Measurements from ENCODE around the gene TCERG1L. TPM values are rescaled to one million over a fixed set of nuclear protein-coding genes. Genes with fewer than 3 reads are reported as not detected.

Gene TCERG1L
- total RNA-seq, 2 experiments from 2014 or later: 0.06 TPM; not detected in 1

GRCh38 chr10:131275691-131276090, 35.8 kb downstream of the TCERG1L start:
- Histone ChIP-seq H3K4me3 (ENCODE audit: low read length) (no peak overlapping the region), H3K9me3 (ENCODE audit: control insufficient read depth in 1 of 2, insufficient read depth in 1 of 2, low read length in 2 of 2) (peaks cover 0 to 45% of the 10 kb centered on the region in 2 experiments), H3K4me1 (ENCODE audit: insufficient read depth, low read length) (no peaks in the 10 kb centered on the region), H3K27me3 (ENCODE audit: control insufficient read depth in 1 of 2, insufficient read depth in 2 of 2, low read length in 2 of 2) (peaks cover 0 to 3% of the 10 kb centered on the region in 2 experiments), H3K36me3 (ENCODE audit: insufficient read depth, low read length) (no peaks in the 10 kb centered on the region), H3K27ac (ENCODE audit: low read depth in 1 of 2, low read length in 2 of 2) (no peak overlapping the region)
- Mint-ChIP-seq H3K4me1 (ENCODE audit: low read depth) (no peaks in the 10 kb centered on the region), H3K27me3 (no peaks in the 10 kb centered on the region), H3K4me3 (no peak overlapping the region), H3K36me3 (ENCODE audit: low read depth) (no peaks in the 10 kb centered on the region), H3K27ac (no peak overlapping the region), H3K9me3 (no peaks in the 10 kb centered on the region)
- ATAC-seq (ENCODE audit: poor library complexity) (no peak), DNase-seq (no peak)
- ChIA-PET POLR2A (no interaction called here), CTCF (no interaction called here)
- intact Hi-C loops (cut with DNase I, micrococcal nuclease): no loop called here
- no peak for TF ChIP-seq CTCF (IDR thresholded peaks at IDR 0.05)

- Histone ChIP-seq H3K9me3 (ENCODE audit: control insufficient read depth in 1 of 2, insufficient read depth in 1 of 2, low read length in 2 of 2) (peaks cover 0 to 46% of the 10 kb centered on the region in 2 experiments), H3K36me3 (ENCODE audit: insufficient read depth, low read length) (no peaks in the 10 kb centered on the region), H3K27me3 (ENCODE audit: control insufficient read depth in 1 of 2, insufficient read depth in 2 of 2, low read length in 2 of 2) (peaks cover 0 to 3% of the 10 kb centered on the region in 2 experiments), H3K4me3 (ENCODE audit: low read length) (no peak overlapping the region), H3K27ac (ENCODE audit: low read depth in 1 of 2, low read length in 2 of 2) (no peak overlapping the region), H3K4me1 (ENCODE audit: insufficient read depth, low read length) (no peaks in the 10 kb centered on the region)
- intact Hi-C loops (cut with DNase I, micrococcal nuclease): no loop called here
- POLR2A ChIA-PET: no interaction called here
- no peaks in the 10 kb centered on the region for H3K36me3 Mint-ChIP-seq (ENCODE audit: low read depth)
- no peak overlapping the region for H3K27ac Mint-ChIP-seq
- ATAC-seq (ENCODE audit: poor library complexity) (no peak), DNase-seq (no peak)
- TF ChIP-seq CTCF (IDR thresholded peaks at IDR 0.05): no peak
- CTCF ChIA-PET: no interaction called here
- no peaks in the 10 kb centered on the region for H3K9me3 Mint-ChIP-seq
- H3K4me3 Mint-ChIP-seq: no peak overlapping the region
- H3K27me3 Mint-ChIP-seq: no peaks in the 10 kb centered on the region
- no peaks in the 10 kb centered on the region for H3K4me1 Mint-ChIP-seq (ENCODE audit: low read depth)
Observed at GRCh38 chr10:131274883-131275282, 36.6 kb downstream of the TCERG1L start.

GRCh38 chr10:131274133-131274880, 37.2 kb downstream of the TCERG1L start:
- POLR2A ChIA-PET: no interaction called here
- CTCF ChIA-PET: no interaction called here
- no peak overlapping the region for H3K27ac Mint-ChIP-seq
- H3K36me3 Mint-ChIP-seq (ENCODE audit: low read depth): no peaks in the 10 kb centered on the region
- intact Hi-C loops (cut with DNase I, micrococcal nuclease): no loop called here
- Histone ChIP-seq H3K27ac (ENCODE audit: low read depth in 1 of 2, low read length in 2 of 2) (no peak overlapping the region), H3K9me3 (ENCODE audit: control insufficient read depth in 1 of 2, insufficient read depth in 1 of 2, low read length in 2 of 2) (peaks cover 0 to 43% of the 10 kb centered on the region in 2 experiments), H3K36me3 (ENCODE audit: insufficient read depth, low read length) (no peaks in the 10 kb centered on the region), H3K4me3 (ENCODE audit: low read length) (no peak overlapping the region), H3K27me3 (ENCODE audit: control insufficient read depth in 1 of 2, insufficient read depth in 2 of 2, low read length in 2 of 2) (peaks cover 0 to 3% of the 10 kb centered on the region in 2 experiments), H3K4me1 (ENCODE audit: insufficient read depth, low read length) (no peaks in the 10 kb centered on the region)
- TF ChIP-seq CTCF (IDR thresholded peaks at IDR 0.05): no peak
- H3K9me3 Mint-ChIP-seq: no peaks in the 10 kb centered on the region
- no peak overlapping the region for H3K4me3 Mint-ChIP-seq
- DNase-seq (no peak), ATAC-seq (ENCODE audit: poor library complexity) (no peak)
- no peaks in the 10 kb centered on the region for H3K27me3 Mint-ChIP-seq
- no peaks in the 10 kb centered on the region for H3K4me1 Mint-ChIP-seq (ENCODE audit: low read depth)

All from CD4-positive, alpha-beta T cell (primary cell).